Measurements from ENCODE around the gene CLTRN.

The CLTRN gene

DNA sequence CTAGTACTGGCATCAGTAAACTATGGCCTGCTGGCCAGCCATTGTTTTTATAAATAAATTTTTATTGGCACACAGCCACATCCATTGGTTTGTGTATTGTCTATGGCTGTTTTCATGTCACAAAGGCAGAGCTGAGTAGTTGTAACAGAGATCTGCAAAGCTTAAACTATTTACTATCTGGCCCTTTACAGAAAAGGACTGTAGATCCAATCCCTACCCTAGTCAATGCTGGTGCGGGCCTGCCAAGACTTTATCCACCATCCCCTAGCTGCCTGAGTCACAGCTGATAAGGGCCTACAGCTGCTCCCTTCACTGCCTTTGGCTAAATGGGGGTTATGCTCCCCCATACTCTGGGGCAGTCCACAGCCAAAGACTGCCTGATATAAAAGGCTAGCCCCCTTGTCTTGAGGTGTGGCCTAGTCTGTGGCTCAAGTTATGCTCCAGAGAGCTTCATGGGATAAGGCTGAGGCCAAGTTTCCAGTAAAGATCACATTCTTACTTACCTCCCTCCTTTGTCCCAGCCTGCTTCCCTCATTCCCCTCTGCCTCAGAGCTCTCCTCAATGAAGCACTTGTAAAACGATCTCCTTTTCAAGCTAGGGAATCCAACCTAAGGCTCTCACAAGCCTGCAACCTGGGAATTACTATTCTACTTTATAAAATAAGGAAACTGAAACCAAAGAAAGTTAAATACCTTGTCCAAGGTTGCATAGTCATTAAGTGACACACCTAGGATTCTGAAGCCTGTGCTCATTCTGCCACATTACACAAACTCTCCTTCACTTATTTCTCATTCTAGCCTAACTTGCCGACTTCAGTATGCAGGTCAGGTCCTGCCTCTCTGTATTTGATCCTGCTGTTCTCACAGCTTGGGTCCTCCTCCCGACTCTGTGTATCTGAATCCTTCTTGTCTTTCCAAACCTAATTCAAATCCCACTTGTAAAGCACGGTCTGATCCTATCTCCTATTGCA, 84.5 kb downstream of the CLTRN start:
- peak; percentile 64 for DNase-seq (ENCODE audit: low read depth, low spot score)

Measured in astrocyte of the hippocampus (primary cell).